KOPT-K1 (cell line): ENCODE results near the gene TLR6.

ENCODE experiments used
- H3K27ac ChIP-seq: fragments of 200-600 bp; sonication (generic); 2 replicates; pipeline ENCODE4 v1.5.1; 2016; ENCODE audit warnings: antibody characterized with exemption, mild to moderate bottlenecking, low read depth, low read length; ENCODE audit not compliant: poor library complexity, severe bottlenecking
- H3K36me3 ChIP-seq: fragments of 200-600 bp; sonication (generic); 2 replicates; pipeline ENCODE4 v1.5.1; 2017; ENCODE audit warnings: antibody characterized with exemption, mild to moderate bottlenecking, low read length, moderate library complexity; ENCODE audit not compliant: insufficient read depth
- H3K9me3 ChIP-seq: fragments of 200-600 bp; sonication (generic); 2 replicates; pipeline ENCODE4 v1.5.1; 2017; ENCODE audit warnings: antibody characterized with exemption, low read length, mild to moderate bottlenecking; ENCODE audit not compliant: insufficient read depth, poor library complexity, severe bottlenecking

TLR6 gene

GRCh38 chr4:38855466-38855865, 1.2 kb downstream of the TLR6 start:
- Histone ChIP-seq H3K36me3 (no peaks in the 10 kb centered on the region), H3K9me3 (no peaks in the 10 kb centered on the region), H3K27ac (no peak overlapping the region)

GRCh38 chr4:38846015-38846414, 10.6 kb downstream of the TLR6 start:
- H3K27ac ChIP-seq = no peak overlapping the region
- no peaks in the 10 kb centered on the region for H3K36me3 ChIP-seq
- H3K9me3 ChIP-seq = no peaks in the 10 kb centered on the region

- no peaks in the 10 kb centered on the region for H3K9me3 ChIP-seq
- H3K36me3 ChIP-seq = no peaks in the 10 kb centered on the region
- no peak overlapping the region for H3K27ac ChIP-seq
Measured at GRCh38 chr4:38842994-38843393, 13.6 kb downstream of the TLR6 start.

DNA sequence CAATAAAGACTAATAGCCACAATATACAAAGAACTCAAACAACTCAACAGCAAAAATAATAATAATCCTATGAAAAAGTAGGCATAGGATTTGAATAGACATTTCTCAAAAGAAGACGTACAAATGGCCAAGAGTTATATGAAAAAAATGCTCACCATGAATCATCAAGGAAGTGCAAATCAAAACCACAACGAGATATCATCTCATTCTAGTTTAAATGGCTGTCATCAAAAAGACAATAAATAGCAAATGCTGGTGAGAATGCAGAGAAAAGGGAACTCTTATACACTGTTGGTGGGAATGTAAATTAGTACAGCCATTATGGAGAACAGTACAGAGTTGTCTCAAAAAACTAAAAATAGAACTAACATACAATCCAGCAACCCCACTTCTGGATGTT, 18.8 kb downstream of the TLR6 start:
- H3K9me3 ChIP-seq = peaks cover 5% of the 10 kb centered on the region
- H3K27ac ChIP-seq = no peak overlapping the region
- H3K36me3 ChIP-seq = no peaks in the 10 kb centered on the region

DNA sequence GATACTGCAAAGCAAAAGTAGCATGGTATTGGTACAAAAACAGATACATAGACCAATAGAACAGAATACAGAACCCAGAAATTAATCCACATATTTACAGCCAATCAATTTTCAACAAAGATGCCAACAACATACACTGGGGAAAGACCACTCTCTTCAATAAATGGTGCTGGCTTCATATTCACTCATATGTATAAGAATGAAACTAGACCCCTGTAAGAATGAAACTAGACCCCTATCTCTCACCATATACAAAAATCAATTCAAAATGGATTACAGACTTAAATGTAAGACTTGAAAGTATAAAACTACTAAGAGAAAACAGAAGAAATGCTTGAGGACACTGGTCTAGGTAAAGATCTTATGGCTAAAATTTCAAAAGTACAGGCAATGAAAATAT, 19.3 kb downstream of the TLR6 start:
- Histone ChIP-seq H3K27ac (no peak overlapping the region), H3K9me3 (peaks cover 10% of the 10 kb centered on the region), H3K36me3 (no peaks in the 10 kb centered on the region)

DNA sequence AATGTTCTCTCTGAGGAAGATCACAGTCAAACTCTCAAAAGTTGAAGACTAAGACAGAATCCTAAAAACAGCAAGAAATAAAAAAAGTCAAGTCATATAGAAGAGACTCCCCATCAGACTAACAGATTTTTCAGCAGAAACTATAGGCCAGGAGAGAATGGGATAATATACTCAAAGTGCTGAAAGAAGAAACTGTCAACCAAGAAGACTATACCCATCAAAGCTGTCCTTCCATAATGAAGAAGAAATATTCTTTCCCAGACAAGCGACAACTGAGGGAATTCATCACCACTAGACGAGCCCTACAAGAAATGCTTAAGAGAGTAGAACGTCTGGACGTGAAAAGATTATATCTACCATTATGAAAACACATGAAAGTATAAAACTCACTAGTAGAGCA, 22.0 kb downstream of the TLR6 start:
- Histone ChIP-seq H3K36me3 (no peaks in the 10 kb centered on the region), H3K27ac (no peak overlapping the region), H3K9me3 (peaks cover 13% of the 10 kb centered on the region)

- H3K27ac ChIP-seq = no peak overlapping the region
- peaks cover 13% of the 10 kb centered on the region for H3K9me3 ChIP-seq
- H3K36me3 ChIP-seq = no peaks in the 10 kb centered on the region
Measured at GRCh38 chr4:38832624-38833528, 23.7 kb downstream of the TLR6 start.

DNA sequence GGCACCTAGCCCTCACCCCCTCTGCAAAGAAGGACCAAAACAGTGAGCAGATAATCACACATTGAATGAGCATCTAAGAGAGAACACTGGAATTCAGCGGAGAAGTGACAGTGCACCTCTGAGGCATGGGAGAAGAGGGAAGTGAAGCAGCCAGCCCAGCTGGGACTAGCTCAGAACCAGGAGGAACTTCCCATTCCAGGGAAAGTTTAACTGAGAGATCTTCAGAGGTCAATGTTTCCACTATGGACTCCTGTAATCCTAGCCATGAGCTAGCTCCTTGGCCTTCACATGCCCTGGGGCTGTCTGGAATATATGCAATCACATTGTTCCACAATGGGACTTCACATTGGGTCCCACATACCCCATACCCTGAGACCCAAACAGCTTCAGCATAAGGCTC, 24.4 kb downstream of the TLR6 start:
- no peaks in the 10 kb centered on the region for H3K36me3 ChIP-seq
- peaks cover 13% of the 10 kb centered on the region for H3K9me3 ChIP-seq
- no peak overlapping the region for H3K27ac ChIP-seq

DNA sequence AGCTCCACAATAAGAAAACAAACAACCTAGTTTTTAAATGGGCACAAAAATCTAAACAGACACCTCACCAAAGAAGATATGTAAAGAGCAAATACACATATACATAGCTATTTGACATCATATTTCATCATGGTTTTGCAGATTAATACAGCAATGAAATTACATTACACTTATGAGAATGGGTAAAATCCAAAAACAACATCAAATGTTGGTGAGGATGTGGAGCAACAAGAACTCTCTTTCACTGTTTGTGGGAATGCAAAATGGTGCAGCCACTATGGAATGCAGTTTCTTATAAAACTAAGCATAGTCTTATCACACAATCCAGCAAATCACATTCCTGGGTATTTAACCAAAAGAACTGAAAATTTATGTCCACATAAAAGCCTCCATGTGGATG, 25.0 kb downstream of the TLR6 start:
- Histone ChIP-seq H3K9me3 (peaks cover 13% of the 10 kb centered on the region), H3K27ac (no peak overlapping the region), H3K36me3 (no peaks in the 10 kb centered on the region)

- no peaks in the 10 kb centered on the region for H3K36me3 ChIP-seq
- no peak overlapping the region for H3K27ac ChIP-seq
- peaks cover 8% of the 10 kb centered on the region for H3K9me3 ChIP-seq
Measured at GRCh38 chr4:38829237-38829636, 27.4 kb downstream of the TLR6 start.

DNA sequence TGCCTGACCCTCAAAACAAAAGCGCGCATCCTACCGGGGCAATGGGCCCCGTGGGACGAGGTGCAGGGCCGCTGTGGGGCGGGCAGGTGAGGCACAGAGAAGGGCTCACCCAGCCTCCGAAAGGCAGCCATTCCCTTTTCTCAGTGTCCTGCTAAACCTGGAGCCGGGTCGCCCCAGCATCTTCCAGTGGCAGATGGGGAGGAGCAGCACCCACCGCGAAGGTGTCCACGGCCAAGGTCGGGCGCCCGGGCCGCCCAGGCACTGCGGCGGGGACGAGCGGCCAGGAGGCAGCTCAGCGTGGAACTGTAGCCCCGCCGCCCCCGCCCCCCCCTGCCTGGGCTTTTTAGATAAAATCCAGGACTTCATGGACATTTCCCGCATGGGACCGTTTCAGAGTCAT, 32.9 kb downstream of the TLR6 start:
- peaks cover 15% of the 10 kb centered on the region for H3K9me3 ChIP-seq
- H3K36me3 ChIP-seq = no peaks in the 10 kb centered on the region
- H3K27ac ChIP-seq = no peak overlapping the region

DNA sequence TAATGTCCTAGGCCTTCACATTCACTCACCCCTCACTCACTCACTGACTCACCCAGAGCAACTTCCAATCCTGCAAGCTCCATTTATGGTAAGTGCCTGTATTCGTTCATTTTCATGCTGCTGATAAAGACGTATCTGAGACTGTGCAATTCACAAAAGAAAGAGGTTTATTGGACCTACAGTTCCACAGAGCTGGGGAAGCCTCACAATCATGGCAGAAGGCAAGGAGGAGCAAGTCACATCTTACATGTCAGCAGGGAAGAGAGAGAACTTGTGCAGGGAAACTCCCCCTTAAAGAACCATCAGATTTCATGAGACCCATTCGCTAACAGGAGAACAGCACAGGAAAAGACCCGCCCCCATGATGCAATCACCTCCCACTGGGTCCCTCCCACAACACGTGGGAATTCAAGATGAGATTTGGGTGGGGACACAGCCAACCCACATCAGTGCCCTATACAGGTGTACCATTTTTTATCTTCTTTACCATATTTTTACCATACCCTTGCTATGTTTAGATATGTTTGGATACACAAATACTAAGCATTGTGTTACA, 33.8 kb downstream of the TLR6 start:
- Histone ChIP-seq H3K27ac (no peak overlapping the region), H3K9me3 (peaks cover 15% of the 10 kb centered on the region), H3K36me3 (no peaks in the 10 kb centered on the region)

GRCh38 chr4:38821739-38822138, 34.9 kb downstream of the TLR6 start:
- Histone ChIP-seq H3K27ac (no peak overlapping the region), H3K36me3 (no peaks in the 10 kb centered on the region), H3K9me3 (peaks cover 15% of the 10 kb centered on the region)

GRCh38 chr4:38820329-38821061, 36.1 kb downstream of the TLR6 start:
- Histone ChIP-seq H3K27ac (no peak overlapping the region), H3K36me3 (no peaks in the 10 kb centered on the region)

GRCh38 chr4:38819569-38819968, 37.0 kb downstream of the TLR6 start:
- Histone ChIP-seq H3K27ac (no peak overlapping the region), H3K9me3 (peaks cover 15% of the 10 kb centered on the region), H3K36me3 (no peaks in the 10 kb centered on the region)

More at GRCh38 chr4:38820329-38821061, 36.1 kb downstream of the TLR6 start:
- peaks cover 15% of the 10 kb centered on the region for H3K9me3 ChIP-seq
